KOPT-K1 (cell line): Measurements from ENCODE around the gene SYT1.

Source experiments
- H3K27ac ChIP-seq: fragments of 200-600 bp; sonication (generic); 2 replicates; pipeline ENCODE4 v1.5.1; 2016; ENCODE audit warnings: antibody characterized with exemption, mild to moderate bottlenecking, low read depth, low read length; ENCODE audit not compliant: poor library complexity, severe bottlenecking
- H3K36me3 ChIP-seq: fragments of 200-600 bp; sonication (generic); 2 replicates; pipeline ENCODE4 v1.5.1; 2017; ENCODE audit warnings: antibody characterized with exemption, mild to moderate bottlenecking, low read length, moderate library complexity; ENCODE audit not compliant: insufficient read depth
- H3K9me3 ChIP-seq: fragments of 200-600 bp; sonication (generic); 2 replicates; pipeline ENCODE4 v1.5.1; 2017; ENCODE audit warnings: antibody characterized with exemption, low read length, mild to moderate bottlenecking; ENCODE audit not compliant: insufficient read depth, poor library complexity, severe bottlenecking

Gene SYT1

DNA sequence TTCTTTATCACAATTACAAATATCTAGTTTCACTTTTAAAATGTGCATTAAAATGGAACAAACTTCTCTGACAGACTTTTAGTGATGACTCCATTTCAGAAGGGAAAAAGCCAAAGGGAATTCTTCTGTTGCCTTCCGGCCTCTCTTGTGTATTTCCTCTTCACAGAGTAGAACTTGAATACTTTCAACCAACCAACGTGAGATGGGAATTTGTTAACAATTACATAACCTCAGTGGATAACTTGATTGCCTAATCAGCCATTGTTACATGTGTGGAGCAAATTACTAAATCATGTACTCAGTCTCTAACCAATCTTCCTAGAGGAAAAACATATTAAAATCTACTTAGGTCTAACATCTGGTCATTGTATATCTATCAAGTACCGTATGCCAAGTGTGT is 291.1 kb downstream of the SYT1 start:
- Histone ChIP-seq H3K36me3 (no peaks in the 10 kb centered on the region), H3K27ac (no peak overlapping the region), H3K9me3 (no peaks in the 10 kb centered on the region)

DNA sequence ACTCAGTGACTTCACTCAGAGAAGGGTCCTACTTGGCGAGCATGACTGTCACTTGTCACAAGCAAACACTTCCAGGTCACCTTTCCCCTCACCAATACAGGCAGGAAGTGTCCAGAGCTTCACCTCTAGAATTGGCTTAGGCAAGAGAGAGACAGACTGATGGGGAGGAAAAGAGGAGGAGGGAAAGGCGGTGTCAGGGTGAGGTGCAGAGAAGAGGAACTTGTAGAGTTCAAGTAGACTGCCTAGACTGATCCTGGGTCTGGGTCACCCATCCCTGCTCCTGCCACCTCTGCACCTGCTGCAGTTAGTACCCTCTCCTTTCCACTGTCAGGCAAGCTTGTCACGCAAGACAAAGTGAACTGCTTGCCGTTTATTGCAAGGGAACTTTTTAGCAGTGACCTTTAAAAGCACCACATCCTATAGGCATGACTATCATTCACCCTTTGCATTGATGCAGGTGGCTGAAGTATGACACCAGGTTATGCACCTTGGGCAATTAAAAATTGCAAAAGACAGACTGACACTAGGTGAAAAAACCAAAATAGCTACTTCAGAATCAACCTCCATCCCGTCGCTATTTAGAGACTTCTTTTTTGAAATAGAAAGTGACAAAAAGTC is 292.4 kb downstream of the SYT1 start:
- Histone ChIP-seq H3K27ac (no peak overlapping the region), H3K9me3 (no peaks in the 10 kb centered on the region)

DNA sequence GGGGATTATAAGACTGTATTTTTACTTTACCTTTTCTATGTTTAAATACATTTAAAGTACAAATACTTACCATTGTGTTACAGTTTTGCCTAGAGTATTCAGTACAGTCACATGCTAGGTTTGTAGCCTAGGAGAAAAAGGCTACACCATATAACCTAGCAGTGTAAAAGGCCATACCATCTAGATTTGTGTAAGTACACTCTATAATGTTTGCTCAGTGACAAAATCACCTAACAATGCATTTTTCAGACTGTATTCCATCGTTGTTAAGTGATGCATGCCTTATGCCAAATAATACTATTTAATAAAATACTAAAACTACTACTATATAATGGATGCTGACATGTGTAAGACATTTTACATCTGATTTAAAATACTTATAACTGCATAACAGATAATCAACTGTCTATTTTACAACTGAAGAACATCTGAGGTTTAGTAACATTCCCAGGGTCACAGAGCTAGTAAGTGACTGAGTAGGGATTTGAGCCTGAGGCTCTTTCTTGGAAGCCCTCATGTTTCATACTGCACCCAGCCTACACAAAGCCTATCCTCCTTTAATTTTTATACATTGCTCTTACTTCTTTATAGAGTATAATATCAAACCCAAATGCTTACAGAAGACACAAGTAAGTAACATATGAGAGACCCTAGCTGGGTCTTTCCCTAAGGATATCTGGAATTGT is 296.8 kb downstream of the SYT1 start:
- H3K27ac ChIP-seq, result no peak overlapping the region

More for the DNA sequence above, 292.4 kb downstream of the SYT1 start:
- no peaks in the 10 kb centered on the region for H3K36me3 ChIP-seq

DNA sequence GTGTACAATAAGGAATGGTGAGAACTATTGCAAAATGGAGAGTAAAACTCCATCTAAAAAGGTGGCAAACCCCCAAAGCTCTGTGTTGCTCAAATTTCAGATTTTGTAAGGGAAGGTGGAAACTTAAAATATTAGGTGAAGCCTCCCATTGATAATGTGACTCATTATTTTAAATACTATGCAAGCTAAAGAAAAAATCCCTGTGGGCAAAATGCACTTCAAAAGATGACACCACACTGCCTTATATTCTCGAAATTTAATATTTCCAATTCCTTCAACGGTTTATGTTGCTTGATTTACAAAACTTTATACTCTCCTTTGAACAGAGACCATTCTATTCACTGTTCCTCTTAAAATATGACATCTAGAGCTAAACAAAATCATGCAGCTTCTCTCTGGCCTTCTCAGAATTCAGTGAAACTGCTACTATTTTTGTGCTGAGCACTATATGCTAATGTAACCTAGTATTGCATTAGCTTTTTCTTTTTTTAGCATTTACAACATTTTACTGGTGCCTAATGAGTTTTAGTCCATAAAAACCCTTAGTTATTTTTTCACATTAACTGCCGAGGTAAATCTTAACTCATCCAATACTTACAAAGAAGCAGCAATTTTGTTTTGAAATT is 297.7 kb downstream of the SYT1 start:
- H3K36me3 ChIP-seq, result no peaks in the 10 kb centered on the region
- H3K27ac ChIP-seq, result no peak overlapping the region
- no peaks in the 10 kb centered on the region for H3K9me3 ChIP-seq

More for the DNA sequence above, 296.8 kb downstream of the SYT1 start:
- Histone ChIP-seq H3K9me3 (no peaks in the 10 kb centered on the region), H3K36me3 (no peaks in the 10 kb centered on the region)

DNA sequence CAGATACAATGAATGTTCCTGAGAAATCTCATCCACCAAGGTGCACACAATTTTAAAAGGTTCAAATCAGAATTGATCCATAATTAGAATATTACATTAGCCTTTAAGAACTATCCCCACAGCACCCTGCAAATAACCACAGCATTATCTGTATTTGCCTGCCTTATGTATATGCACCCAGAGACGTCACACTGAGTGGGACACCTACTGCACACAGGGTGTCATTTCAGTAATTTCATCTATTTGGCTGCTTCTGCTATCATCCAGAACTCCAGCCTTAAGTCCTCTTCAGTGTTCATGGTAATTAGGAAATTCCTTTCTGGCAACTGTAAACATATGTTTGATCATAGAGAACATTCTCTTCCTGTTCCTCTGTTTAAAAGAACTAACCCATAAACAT is 298.4 kb downstream of the SYT1 start:
- H3K27ac ChIP-seq, result no peak overlapping the region
- no peaks in the 10 kb centered on the region for H3K9me3 ChIP-seq
- H3K36me3 ChIP-seq, result no peaks in the 10 kb centered on the region

DNA sequence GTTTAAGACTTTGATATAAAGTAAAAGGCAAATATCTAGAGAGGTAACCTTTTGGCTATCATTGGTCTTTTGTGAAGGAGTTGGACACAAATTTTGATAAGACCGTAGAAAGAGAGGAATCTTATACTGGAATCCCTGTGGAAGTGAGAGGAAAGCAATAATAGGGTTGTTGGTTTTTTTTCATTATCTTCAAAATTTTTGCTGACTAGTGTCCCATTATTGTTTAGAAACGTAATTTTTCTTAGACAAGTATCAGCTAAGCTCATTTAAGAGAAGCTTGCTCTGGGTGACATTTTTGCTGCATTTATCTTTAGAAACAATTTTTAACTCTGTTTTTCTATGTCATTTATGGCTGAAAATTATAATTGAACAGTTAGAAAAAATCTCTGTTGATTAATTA is 300.3 kb downstream of the SYT1 start:
- H3K27ac ChIP-seq, result no peak overlapping the region
- H3K36me3 ChIP-seq, result no peaks in the 10 kb centered on the region
- no peaks in the 10 kb centered on the region for H3K9me3 ChIP-seq

DNA sequence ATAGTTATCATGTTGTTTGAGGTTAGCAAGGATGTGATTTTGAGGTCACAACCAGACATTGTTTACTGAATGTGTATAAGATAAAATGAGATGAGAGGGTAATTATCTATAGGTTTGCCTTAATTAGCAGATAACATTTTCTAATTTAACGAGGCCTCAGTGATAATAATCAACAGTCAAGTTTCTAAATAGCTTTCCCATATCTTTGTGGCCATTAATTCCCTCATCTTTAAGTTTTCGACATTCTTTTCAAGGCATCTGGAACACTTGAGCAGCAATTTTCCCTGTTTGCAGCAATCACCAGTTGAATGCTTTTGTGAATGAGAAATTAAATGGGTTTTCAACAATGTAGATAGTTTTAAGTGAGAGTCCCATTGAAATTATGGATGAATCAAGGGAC is 304.1 kb downstream of the SYT1 start:
- no peaks in the 10 kb centered on the region for H3K9me3 ChIP-seq
- H3K36me3 ChIP-seq, result no peaks in the 10 kb centered on the region
- H3K27ac ChIP-seq, result no peak overlapping the region

DNA sequence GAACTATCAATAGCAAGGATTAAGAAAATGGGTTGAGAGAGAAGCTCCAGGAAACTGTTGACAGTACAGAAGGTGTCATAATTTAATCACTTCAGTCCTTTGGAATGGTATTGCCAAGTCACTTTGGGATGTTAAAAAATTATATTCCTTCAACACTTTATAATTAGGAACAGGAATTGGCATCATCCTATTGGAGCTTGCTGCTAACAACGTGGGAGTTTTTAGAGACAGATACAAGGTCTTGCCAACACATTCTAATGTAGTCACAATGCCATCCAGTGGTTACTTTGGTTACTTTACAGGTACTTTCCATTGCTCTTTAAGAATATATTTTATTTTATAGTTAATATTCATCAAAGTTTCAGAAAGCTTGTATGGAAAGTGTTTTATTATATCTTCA is 310.1 kb downstream of the SYT1 start:
- no peaks in the 10 kb centered on the region for H3K36me3 ChIP-seq
- H3K9me3 ChIP-seq, result peaks cover 12% of the 10 kb centered on the region
- no peak overlapping the region for H3K27ac ChIP-seq

DNA sequence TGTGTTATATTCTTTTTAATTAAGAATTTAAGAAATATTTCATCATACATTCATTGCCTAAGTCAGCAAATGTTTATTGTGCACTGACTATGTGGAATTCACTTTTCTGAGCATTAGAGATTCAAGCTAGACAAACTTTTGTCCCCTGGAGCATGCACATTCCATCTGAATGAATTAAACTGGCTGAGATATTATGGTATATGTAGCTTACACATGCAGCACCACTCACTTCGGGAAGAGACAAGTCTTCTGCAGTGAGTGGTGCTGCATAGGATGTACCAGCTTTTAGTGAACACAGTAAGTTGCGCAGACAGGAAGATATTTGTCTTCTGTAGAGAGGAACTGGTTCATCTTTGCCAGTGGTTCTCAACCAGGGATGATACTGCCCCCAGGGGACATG is 318.4 kb downstream of the SYT1 start:
- Histone ChIP-seq H3K27ac (no peak overlapping the region), H3K36me3 (no peaks in the 10 kb centered on the region), H3K9me3 (peaks cover 6% of the 10 kb centered on the region)

DNA sequence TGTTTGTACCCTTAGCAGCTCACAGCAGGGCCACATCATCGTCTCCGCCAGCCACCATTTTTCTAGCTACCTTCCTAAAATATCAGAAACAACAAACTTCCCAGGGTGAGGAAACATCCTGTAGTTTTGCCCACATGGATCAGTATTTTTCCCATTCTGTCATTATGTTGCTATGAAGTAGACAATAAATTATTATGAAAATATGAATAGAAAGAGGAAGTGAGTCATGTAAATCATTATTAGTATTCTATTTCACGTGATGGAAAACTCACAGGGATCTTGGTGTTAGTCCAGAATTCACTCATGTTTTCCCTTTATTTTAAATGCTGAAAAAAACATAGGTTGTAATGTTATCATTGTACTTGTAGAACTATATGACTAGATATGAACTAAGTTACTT is 319.4 kb downstream of the SYT1 start:
- H3K9me3 ChIP-seq, result peaks cover 3% of the 10 kb centered on the region
- H3K27ac ChIP-seq, result no peak overlapping the region
- H3K36me3 ChIP-seq, result no peaks in the 10 kb centered on the region

DNA sequence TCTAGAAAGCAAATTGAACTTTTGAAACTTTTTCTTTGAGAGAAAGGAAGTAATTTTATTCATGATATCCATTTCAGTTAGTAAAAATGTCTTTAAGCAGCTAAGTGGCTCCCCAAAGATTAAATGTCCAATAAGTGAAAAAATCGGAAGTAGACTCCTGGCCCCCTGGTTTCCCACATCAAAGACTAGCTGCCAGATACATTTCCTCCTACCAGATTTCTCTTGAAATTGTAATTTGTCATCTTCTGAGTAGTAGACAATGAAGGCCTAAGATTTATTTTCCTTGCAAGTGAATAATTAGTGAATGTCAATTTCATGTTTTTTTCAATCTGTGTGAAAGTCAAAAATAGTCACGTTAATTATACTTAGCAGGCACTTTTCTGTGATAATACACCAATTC is 321.9 kb downstream of the SYT1 start:
- Histone ChIP-seq H3K36me3 (no peaks in the 10 kb centered on the region), H3K27ac (no peak overlapping the region), H3K9me3 (no peaks in the 10 kb centered on the region)

DNA sequence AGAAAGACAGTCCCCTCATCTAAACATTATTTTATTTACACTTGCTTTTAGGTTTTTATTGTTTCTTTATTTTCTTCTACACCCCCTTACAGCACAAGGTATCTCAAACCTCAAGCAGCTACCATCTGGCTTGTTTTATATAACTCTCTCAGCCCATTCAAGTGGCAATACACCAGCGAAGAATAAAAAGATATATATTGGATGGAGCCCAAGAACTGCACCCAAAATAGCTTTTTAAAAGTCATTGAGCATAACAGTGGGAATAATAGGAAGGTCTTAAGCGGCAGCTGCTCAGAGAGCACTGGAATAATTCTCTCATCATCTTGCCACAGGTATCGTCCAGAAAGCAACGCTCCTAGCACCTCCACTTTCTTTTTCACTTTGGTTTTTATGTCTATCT is 322.5 kb downstream of the SYT1 start:
- Histone ChIP-seq H3K27ac (no peak overlapping the region), H3K9me3 (no peaks in the 10 kb centered on the region), H3K36me3 (no peaks in the 10 kb centered on the region)

DNA sequence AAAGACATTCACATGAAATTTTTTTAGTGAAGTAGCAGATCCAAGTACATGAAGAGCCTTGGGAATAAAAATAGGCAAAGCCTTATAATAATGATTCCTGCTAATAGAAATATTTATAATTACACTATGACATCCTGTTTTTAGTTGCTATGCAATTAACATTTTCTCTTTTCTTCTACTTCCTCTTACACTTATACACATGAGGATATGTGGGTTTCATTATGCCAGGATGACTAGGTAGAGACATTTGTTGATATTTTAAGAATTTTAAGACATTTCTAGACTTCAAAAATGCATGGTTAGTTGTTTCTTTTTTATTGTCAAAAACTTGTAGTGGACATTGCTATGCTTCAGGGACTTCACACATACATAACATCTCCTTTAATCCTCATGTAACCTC is 326.8 kb downstream of the SYT1 start:
- H3K9me3 ChIP-seq, result no peaks in the 10 kb centered on the region
- H3K36me3 ChIP-seq, result no peaks in the 10 kb centered on the region
- no peak overlapping the region for H3K27ac ChIP-seq

DNA sequence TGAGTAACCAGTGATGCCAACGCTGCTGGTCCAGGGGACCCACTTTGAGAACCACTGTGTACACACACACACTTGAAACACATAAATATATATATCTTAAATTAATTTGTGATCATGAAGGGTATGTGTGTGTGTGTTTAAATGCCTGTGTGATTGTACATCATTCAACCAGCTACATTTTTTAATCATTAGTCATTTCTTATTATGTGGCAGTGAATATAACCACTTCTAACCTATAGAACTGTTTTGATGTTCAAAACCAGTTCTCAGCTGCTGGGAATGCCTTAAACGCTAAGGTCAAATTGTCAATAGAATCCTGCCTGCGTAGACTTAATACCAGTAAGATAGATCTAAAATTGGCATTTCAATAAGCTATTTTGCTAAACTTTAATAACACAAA is 330.0 kb downstream of the SYT1 start:
- Histone ChIP-seq H3K36me3 (no peaks in the 10 kb centered on the region), H3K27ac (no peak overlapping the region), H3K9me3 (no peaks in the 10 kb centered on the region)

DNA sequence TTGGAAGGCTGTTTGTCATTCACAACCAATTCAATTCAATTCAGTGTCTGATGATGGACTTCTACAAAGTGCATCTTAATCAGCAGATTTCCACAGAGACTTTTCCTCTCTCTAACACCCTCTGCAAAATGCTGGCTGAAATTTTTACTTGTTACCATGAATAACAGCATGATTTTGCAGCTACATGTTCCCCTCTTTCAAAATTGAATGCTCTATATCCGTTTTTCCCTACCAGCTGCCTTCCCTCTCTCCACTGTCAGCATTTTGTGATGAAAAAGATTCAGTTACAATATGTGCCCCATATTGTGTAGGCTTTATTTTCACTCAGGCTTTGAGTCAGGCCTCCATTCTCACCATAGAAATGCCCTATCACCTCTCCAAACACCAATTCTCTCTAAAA is 334.6 kb downstream of the SYT1 start:
- no peaks in the 10 kb centered on the region for H3K36me3 ChIP-seq
- no peak overlapping the region for H3K27ac ChIP-seq
- H3K9me3 ChIP-seq, result no peaks in the 10 kb centered on the region

DNA sequence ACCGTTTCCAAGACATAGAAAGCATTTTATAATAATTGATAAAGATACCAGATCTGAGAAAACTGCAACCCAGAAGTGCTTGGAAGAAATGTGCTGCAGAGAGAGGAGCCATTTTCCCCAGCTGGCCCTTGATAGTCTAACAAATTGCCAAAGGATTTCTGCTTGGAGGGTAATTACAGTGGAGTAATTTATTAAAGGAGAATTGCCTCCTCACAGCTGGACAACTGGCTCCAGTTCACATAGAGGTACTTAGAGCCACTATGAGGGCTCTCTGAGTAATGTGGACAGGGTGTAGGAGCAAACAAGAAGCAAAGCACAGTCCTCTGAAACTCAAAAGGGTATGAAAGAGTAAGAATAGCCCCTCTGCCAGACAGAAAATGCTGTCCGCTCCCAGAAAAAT is 335.6 kb downstream of the SYT1 start:
- Histone ChIP-seq H3K9me3 (no peaks in the 10 kb centered on the region), H3K27ac (no peak overlapping the region), H3K36me3 (no peaks in the 10 kb centered on the region)
